ENCODE results near the gene BCL11B. TPM values are rescaled to one million over a fixed set of nuclear protein-coding genes. Genes with fewer than 3 reads are reported as not detected.

The BCL11B gene
- total RNA-seq, 1 donor from 2014 or later, result 0.85 TPM

- H3K4me1 ChIP-seq, result no peaks in the 10 kb centered on the region
- H3K9me3 ChIP-seq, result no peaks in the 10 kb centered on the region
- intact Hi-C loops (cut with DNase I), result no loop called here
- no peaks in the 10 kb centered on the region for H3K27me3 ChIP-seq
- DNase-seq (ENCODE audit: low spot score in 2 of 2), result no peak
- no peak overlapping the region for H3K4me3 ChIP-seq
- TF ChIP-seq, protein P1, sequence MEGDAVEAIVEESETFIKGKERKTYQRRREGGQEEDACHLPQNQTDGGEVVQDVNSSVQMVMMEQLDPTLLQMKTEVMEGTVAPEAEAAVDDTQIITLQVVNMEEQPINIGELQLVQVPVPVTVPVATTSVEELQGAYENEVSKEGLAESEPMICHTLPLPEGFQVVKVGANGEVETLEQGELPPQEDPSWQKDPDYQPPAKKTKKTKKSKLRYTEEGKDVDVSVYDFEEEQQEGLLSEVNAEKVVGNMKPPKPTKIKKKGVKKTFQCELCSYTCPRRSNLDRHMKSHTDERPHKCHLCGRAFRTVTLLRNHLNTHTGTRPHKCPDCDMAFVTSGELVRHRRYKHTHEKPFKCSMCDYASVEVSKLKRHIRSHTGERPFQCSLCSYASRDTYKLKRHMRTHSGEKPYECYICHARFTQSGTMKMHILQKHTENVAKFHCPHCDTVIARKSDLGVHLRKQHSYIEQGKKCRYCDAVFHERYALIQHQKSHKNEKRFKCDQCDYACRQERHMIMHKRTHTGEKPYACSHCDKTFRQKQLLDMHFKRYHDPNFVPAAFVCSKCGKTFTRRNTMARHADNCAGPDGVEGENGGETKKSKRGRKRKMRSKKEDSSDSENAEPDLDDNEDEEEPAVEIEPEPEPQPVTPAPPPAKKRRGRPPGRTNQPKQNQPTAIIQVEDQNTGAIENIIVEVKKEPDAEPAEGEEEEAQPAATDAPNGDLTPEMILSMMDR (IDR thresholded peaks at IDR 0.05), result no peak
- H3K36me3 ChIP-seq, result no peaks in the 10 kb centered on the region
- no peak overlapping the region for H3K27ac ChIP-seq
Observed at GRCh38 chr14:99289394-99290189, 17.6 kb upstream of the BCL11B start.

DNA sequence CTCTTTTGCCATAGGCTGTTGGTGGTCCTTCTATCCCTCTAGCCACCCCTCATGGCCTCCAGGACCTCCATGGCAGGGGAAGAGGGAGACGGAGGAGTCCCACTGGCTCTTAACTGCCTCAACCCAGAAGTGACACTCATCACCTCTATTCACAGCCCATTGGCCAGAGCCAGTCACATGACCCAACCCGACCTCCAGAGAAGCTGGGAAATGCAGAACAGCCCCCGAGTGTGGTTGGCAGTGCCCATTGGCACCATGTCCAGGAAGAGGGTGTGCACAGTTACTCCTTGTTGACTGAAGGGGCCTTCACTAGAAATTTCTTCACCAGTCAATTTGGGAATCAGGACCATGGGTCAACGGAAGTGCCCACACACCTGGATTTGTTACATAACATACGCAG lies 17.0 kb upstream of the BCL11B start:
- intact Hi-C loops (cut with DNase I), result no loop called here
- Histone ChIP-seq H3K4me1 (no peaks in the 10 kb centered on the region), H3K9me3 (no peaks in the 10 kb centered on the region), H3K27ac (no peak overlapping the region), H3K36me3 (no peaks in the 10 kb centered on the region), H3K4me3 (no peak overlapping the region), H3K27me3 (no peaks in the 10 kb centered on the region)
- no peak for DNase-seq (ENCODE audit: low spot score in 2 of 2)
- TF ChIP-seq, protein P1 (IDR thresholded peaks at IDR 0.05), result no peak

DNA sequence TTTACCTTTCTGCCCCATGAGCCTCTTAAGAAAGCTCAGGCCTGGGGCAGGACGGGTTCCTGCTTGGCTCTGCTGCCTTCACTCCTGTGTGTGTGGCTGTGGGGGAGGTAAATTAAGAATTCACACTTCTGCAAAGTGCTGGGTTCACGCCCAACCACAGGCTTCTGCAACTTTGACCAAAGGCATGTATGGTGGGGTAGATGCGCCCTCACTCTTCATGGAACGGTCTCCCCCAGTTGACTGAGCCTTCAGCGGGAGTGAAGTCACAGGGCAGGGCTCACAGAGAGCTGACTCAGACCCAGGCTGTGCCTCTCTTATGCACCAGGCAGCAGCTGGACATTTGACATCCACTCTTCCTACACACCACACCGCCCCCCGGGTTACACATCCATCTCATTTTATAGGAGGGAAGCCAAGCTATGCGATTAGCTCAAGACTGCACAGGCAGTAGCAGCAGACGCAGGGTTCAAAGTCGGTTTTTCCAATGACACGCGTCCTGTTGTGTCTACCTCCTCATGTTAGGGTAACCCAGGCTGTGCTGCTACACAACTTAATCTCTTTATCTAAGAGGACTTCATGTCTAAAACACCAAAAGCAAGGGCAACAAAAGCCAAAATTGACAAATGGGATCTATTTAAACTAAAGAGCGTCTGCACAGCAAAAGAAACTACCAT lies 15.4 kb upstream of the BCL11B start:
- no peak overlapping the region for H3K27ac ChIP-seq
- H3K27me3 ChIP-seq, result no peaks in the 10 kb centered on the region
- H3K4me1 ChIP-seq, result no peaks in the 10 kb centered on the region
- H3K9me3 ChIP-seq, result no peaks in the 10 kb centered on the region
- no peak overlapping the region for H3K4me3 ChIP-seq
- intact Hi-C loops (cut with DNase I), result no loop called here
- H3K36me3 ChIP-seq, result no peaks in the 10 kb centered on the region
- no peak for DNase-seq (ENCODE audit: low spot score in 2 of 2)
- TF ChIP-seq, protein P1 (IDR thresholded peaks at IDR 0.05), result no peak

DNA sequence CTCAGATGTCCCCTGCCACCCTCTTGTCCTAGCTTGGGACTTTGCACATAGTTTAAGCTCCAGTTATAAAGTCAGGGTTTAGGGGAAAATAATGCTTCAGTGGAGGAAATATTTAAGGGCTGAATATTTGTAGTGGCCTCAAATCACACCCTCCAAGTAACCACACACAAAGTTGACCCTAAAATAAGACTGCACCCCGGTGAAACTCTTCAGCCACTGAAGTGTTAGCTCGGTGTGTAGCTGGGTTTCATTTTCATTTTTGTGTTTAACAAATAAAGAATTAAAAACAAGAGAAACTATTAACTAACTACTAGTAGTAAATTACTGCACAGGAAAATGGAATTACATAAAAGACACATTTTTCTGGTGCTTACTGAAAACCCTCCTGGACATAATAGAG lies 14.8 kb upstream of the BCL11B start:
- TF ChIP-seq, protein P1 (IDR thresholded peaks at IDR 0.05), result no peak
- Histone ChIP-seq H3K9me3 (no peaks in the 10 kb centered on the region), H3K4me1 (no peaks in the 10 kb centered on the region), H3K27ac (no peak overlapping the region), H3K36me3 (no peaks in the 10 kb centered on the region), H3K4me3 (no peak overlapping the region), H3K27me3 (no peaks in the 10 kb centered on the region)
- intact Hi-C loops (cut with DNase I), result no loop called here
- DNase-seq (ENCODE audit: low spot score in 2 of 2), result no peak

GRCh38 chr14:99284254-99285004 lies 12.4 kb upstream of the BCL11B start:
- Histone ChIP-seq H3K36me3 (no peaks in the 10 kb centered on the region), H3K9me3 (no peaks in the 10 kb centered on the region), H3K4me1 (no peaks in the 10 kb centered on the region), H3K4me3 (no peak overlapping the region), H3K27me3 (no peaks in the 10 kb centered on the region), H3K27ac (no peak overlapping the region)
- intact Hi-C loops (cut with DNase I), result no loop called here
- DNase-seq (ENCODE audit: low spot score in 2 of 2), result no peak
- TF ChIP-seq, protein P1 (IDR thresholded peaks at IDR 0.05), result no peak
